HuH-7 (cell line): ENCODE data around the gene NCBP3.

Experiments
- DNase-seq: peaks from one replicate; pipeline ENCODE4 v3.0.0; 2011; ENCODE audit warnings: low spot score

The NCBP3 gene

GRCh38 chr17:3754066-3754457, 92.0 kb downstream of the NCBP3 start:
- DNase-seq, result no peak

DNA sequence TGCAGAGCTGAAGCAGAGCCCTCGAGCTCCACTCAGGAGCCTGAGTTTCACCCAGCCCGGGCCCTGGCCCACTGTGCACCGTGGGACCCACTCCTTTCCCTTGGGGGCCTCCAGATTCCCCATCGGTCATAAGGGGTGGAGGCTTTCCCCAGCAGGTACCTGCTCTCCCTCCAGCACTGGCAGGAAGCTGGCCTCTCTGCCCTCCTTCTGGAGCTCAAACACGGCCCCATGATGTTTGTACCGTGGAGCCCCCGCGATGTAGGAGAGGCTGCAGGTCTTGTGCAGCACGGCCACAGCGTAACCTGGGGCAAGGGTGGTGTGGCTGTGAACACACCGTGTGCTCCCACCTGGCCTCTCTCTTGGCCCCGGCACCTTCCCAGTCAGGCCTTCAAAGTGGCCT, 92.4 kb downstream of the NCBP3 start:
- DNase-seq, result no peak
